ENCODE results near the gene FHIT. TPM values are rescaled to one million over a fixed set of nuclear protein-coding genes. Genes with fewer than 3 reads are reported as not detected.

Gene FHIT
- total RNA-seq, 4 donors from 2014 or later, result 5.0 to 15.3 (median 8.3) TPM

DNA sequence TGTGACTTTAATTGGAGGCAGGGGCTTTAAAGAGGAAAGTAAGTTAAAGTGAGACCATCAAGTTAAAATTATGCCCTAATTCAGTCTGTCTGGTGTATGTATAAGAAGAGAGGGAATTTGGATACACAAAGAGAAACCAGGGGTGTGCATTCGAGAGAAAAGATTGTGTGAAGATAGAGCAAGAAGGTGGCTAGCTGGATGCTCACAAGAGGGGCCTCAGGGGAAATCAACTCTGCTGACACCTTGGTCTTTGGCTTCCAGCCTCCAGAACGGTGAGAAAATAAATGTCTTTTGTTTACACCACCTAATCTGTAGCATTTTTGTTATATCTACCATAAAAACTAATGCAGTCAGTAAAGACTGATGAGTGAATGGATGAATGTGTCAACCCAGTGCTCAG is 1294.1 kb downstream of the FHIT start:
- intact Hi-C loops (cut with DNase I; ENCODE audit: low total_unique reads), result loop anchor here (10.0 kb wide), 1 partner anchor 998 kb away; no protein-coding TSS in a partner anchor
- TF ChIP-seq POLR2A (IDR thresholded peaks at IDR 0.05), result no peak
- 74 to 79% methylated on average over 2 of the region's 2 CpGs for WGBS, 2 donors
- no peak for DNase-seq (ENCODE audit: low spot score in 2 of 2)
- no peak overlapping the region for H3K4me3 ChIP-seq (ENCODE audit: low read depth, poor library complexity, severe bottlenecking)

DNA sequence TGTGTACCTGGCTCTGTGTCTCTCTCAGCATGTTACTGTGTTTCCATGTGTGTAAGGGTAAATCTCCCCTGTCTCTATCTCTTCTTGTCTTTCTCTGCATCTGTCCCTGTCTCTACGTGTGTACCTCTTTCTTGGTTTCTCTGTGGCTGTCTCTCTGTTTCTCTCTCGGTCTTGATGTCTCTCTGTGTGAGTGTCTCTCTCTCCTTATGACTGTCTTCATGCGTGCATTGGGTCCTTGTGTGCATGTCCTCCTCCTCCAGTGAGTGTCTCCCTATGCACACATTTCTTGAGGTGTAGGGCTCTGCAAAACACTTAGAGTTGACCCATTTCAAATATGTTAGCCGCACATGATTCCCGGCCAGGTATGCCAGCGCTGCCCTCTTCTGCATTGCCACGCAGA is 1298.1 kb downstream of the FHIT start:
- DNase-seq (ENCODE audit: low spot score in 2 of 2), result no peak
- intact Hi-C loops (cut with DNase I; ENCODE audit: low total_unique reads), result loop anchor here (10.0 kb wide), 1 partner anchor 1002 kb away; no protein-coding TSS in a partner anchor
- H3K4me3 ChIP-seq (ENCODE audit: low read depth, poor library complexity, severe bottlenecking), result no peak overlapping the region
- 95 to 97% methylated on average over 7 of the region's 7 CpGs for WGBS, 2 donors
- TF ChIP-seq, protein P1, sequence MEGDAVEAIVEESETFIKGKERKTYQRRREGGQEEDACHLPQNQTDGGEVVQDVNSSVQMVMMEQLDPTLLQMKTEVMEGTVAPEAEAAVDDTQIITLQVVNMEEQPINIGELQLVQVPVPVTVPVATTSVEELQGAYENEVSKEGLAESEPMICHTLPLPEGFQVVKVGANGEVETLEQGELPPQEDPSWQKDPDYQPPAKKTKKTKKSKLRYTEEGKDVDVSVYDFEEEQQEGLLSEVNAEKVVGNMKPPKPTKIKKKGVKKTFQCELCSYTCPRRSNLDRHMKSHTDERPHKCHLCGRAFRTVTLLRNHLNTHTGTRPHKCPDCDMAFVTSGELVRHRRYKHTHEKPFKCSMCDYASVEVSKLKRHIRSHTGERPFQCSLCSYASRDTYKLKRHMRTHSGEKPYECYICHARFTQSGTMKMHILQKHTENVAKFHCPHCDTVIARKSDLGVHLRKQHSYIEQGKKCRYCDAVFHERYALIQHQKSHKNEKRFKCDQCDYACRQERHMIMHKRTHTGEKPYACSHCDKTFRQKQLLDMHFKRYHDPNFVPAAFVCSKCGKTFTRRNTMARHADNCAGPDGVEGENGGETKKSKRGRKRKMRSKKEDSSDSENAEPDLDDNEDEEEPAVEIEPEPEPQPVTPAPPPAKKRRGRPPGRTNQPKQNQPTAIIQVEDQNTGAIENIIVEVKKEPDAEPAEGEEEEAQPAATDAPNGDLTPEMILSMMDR (IDR thresholded peaks at IDR 0.05), result no peak
- TF ChIP-seq POLR2A (IDR thresholded peaks at IDR 0.05), result no peak

DNA sequence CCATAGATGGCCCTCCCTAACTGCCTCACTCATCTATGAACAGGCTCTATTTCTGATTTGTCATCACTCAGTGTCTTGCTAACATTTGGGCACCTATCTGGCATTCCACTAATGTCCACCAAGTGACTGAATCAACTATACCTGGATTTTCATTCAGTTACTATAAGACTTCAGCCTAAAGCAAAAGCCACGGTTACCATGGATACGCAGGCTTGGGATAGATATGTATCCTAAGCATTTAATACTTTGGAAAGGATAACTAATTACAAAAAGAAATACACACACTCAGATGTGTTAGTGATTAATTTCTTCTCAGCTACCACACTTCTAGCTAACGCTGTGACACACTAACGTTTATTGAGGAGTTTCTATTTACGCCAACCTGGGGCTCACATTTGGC is 1301.9 kb downstream of the FHIT start:
- 66 to 74% methylated on average over 5 of the region's 5 CpGs for WGBS, 2 donors
- DNase-seq (ENCODE audit: low spot score in 2 of 2), result no peak
- H3K4me3 ChIP-seq (ENCODE audit: low read depth, poor library complexity, severe bottlenecking), result no peak overlapping the region
- TF ChIP-seq, protein P1 (IDR thresholded peaks at IDR 0.05), result no peak
- no peak for TF ChIP-seq POLR2A (IDR thresholded peaks at IDR 0.05)
- intact Hi-C loops (cut with DNase I; ENCODE audit: low total_unique reads), result no loop called here

DNA sequence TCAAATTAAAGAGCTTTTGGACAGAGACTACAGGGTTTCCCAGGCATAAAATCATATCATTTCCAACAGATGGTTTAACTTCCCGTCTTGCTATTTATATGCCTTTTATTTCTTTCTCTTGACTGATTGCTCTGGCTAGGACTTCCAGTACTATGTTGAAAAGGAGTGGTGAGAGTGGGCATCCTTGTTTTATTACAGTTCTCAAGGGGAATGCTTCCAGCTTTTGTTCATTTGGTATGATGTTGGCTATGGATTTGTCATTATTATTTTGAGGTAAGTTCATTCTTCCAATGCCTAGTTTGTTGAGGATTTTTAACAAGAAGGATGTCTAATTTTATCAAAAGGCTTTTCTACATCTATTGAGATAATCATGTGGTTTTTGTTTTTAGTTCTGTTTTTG is 1304.9 kb downstream of the FHIT start:
- DNase-seq (ENCODE audit: low spot score in 2 of 2), result no peak
- intact Hi-C loops (cut with DNase I; ENCODE audit: low total_unique reads), result no loop called here
- 60 to 63% methylated on average over 1 of the region's 1 CpG for WGBS, 2 donors
- H3K4me3 ChIP-seq (ENCODE audit: low read depth, poor library complexity, severe bottlenecking), result no peak overlapping the region
- no peak for TF ChIP-seq POLR2A (IDR thresholded peaks at IDR 0.05)
- TF ChIP-seq, protein P1 (IDR thresholded peaks at IDR 0.05), result no peak

DNA sequence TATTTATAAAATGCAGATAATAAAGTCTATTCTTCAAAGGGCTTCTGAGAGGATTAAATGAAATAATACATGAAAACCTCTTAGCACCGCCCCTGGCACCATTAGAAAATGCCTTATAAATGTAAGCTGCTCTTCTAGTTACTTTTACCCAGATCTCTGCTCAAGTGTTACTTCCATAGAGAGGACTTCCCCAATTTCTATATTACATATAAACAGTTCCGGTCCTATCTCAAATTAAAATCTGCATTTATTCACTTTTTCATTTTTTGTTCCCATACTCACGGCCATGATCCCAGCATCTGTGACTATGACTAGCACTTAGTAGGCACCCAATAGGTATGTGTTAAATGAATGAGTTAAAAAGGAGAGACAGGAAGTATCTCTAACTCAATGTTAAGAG is 1310.5 kb downstream of the FHIT start:
- DNase-seq (ENCODE audit: low spot score in 2 of 2), result no peak
- TF ChIP-seq, protein P1 (IDR thresholded peaks at IDR 0.05), result no peak
- no peak for TF ChIP-seq POLR2A (IDR thresholded peaks at IDR 0.05)
- intact Hi-C loops (cut with DNase I; ENCODE audit: low total_unique reads), result no loop called here
- 82 to 83% methylated on average over 3 of the region's 3 CpGs for WGBS, 2 donors
- no peak overlapping the region for H3K4me3 ChIP-seq (ENCODE audit: low read depth, poor library complexity, severe bottlenecking)

DNA sequence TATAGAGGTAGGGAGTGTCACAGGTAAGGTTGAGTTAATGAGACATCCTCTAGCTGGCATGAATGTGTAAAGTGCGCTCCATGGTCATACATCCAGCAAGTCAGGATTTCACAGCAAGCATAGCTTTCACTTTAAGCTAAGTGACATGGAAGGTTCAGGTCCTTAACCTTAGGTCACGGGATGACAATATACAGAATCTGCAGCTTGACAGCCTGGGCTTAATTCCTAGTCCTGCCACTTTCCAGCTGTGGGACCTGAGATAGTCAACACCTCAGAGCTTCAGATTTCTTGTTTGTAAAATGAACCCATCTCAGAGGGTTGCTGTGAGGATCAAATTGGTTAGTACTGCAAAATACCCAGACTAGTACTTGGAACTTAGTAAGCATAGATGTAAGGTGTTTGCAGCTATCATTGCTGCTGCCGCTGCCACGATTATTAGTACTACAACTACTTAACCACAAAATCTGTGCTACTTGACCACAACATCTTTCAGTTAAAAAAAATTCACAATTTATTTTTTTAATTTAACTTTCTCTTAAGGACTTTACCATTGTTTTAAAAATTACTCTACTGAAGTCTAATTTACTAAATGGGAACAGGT is 1311.3 kb downstream of the FHIT start:
- TF ChIP-seq, protein P1 (IDR thresholded peaks at IDR 0.05), result no peak
- TF ChIP-seq POLR2A (IDR thresholded peaks at IDR 0.05), result no peak
- DNase-seq (ENCODE audit: low spot score in 2 of 2), result no peak
- no peak overlapping the region for H3K4me3 ChIP-seq (ENCODE audit: low read depth, poor library complexity, severe bottlenecking)
- 84 to 87% methylated on average over 4 of the region's 4 CpGs for WGBS, 2 donors
- intact Hi-C loops (cut with DNase I; ENCODE audit: low total_unique reads), result no loop called here
